HG03439 (cell line): ENCODE data around the gene FBXW5.

Experiments used
- ATAC-seq: cut with Tn5 transposase; IDR thresholded peaks from one replicate; pipeline ENCODE4 v1.9.1; 2021; ENCODE audit warnings: mild to moderate bottlenecking, moderate library complexity; ENCODE audit not compliant: unreplicated experiment

FBXW5 gene

DNA sequence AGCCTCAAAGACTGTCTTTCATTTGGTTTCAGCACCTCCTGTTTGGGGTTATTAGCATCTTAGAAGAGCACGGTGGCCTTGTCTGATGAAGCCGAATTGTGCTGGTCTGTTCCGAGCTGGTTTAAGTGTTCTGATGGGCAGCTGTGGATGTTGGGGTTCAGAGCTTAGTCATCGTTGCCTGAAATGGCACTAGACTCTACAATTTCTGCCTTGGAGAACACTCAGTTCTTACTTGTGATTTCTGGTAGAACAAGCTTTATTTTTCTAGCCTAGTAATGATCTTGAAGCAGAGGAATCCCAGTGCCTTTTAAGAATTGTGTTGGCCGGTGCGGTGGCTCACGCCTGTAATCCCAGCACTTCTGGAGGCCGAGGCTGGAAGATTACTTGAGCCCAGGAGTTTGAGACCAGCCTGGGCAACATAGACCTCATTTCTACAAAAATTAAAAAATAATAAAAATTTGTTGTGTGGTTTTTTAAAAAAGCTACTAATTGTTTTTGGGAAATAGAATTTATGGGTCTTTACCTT, 7.8 kb downstream of the FBXW5 start:
- ATAC-seq = no peak

DNA sequence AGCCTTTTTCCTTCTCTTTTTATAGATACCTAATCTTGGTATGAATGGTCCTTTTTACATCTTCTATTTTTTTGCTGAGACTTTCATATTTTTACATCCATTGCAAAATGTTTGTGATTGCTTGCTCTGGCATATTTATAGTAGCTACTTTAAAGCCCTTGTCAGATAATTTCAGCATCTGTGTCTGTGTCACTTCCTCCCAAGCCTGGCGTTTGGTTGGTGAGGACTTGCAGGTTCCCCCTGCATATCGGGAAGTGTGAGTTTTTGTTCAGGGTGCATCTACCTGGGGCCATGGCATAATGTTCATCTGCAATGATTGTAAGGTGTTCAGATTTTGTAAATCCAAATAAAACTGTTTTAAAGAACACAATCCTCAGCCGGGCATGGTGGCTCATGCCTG, 8.9 kb downstream of the FBXW5 start:
- ATAC-seq = no peak

DNA sequence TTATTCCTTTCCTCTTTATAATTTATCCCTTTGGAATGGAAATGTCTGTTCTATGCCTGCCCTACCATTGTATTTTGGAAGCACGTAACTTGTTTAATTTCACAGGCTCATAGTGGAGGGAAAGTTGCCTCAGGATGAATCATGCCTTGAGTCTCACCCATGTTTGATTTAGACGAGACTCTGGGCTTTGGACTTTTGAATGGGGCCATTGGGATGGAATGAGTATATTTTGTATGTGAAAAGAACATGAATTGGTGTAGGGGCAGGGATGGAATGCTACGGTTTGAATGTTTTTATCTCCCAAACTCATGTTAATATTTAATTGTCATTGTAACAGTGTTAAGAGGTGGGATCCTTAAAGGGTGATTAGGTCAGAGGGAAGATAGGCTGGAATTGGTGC, 10.3 kb downstream of the FBXW5 start:
- no peak for ATAC-seq

DNA sequence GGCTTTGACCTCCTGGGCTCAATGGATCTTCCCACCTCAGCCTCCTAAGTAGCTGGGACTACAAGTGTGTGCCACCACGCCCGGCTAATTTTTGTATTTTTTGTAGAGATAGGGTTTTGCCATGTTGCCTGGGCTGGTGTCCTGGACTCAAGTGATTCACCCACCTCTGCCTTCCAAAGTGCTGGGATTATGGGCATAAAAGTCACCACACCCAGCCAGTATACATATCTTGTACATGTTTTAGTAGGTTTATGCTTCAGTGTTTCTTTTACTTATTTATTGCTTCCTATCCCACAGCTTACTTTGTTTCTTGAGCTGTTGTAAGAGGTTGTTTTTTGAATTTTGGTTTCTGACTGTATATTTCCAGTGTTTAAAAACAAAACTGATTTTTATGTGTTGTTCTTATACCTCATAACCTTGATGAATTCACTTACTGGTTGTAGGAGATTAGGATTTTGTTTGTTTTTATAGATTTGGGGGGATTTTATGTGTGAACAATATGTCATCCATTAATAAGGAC, 12.9 kb downstream of the FBXW5 start:
- ATAC-seq = no peak

DNA sequence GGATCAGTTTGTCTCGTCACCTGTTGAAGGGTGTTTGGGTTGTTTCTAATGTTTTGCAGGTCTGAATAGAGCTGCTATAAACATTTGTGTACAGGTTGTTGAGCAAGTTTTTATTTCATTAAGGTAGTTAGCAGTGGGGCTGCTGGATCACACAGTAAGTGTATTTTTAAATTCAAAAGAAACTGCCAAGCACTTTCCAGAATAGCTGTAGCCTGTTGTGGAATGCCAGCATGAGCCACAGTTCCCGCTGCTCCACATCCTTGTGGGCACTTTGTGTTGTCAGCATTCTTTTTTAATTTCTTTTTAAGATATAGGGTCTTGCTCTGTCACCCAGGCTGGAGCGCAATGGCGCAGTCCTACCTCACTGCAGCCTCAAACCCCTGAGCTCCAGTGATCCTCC, 14.5 kb downstream of the FBXW5 start:
- no peak for ATAC-seq

DNA sequence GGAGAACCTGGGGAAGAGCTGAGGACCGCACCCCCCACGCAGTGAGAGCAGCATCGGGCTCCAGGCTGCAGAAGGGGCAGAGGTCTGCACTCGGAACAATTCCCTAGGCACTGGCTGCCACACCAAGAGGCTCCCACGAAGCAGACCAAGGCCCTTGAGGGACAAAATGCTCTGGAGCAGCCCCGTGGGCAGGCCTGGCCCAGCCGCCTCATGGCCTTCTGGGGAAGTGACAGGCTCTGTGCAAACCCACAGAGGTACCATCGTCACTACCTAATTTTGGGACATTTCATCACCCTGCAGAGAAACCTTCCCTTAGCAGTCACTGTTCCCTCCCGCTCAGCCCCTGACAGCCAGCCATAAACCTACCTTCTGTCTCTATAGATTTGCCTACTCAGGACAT, 15.9 kb downstream of the FBXW5 start:
- ATAC-seq = no peak

DNA sequence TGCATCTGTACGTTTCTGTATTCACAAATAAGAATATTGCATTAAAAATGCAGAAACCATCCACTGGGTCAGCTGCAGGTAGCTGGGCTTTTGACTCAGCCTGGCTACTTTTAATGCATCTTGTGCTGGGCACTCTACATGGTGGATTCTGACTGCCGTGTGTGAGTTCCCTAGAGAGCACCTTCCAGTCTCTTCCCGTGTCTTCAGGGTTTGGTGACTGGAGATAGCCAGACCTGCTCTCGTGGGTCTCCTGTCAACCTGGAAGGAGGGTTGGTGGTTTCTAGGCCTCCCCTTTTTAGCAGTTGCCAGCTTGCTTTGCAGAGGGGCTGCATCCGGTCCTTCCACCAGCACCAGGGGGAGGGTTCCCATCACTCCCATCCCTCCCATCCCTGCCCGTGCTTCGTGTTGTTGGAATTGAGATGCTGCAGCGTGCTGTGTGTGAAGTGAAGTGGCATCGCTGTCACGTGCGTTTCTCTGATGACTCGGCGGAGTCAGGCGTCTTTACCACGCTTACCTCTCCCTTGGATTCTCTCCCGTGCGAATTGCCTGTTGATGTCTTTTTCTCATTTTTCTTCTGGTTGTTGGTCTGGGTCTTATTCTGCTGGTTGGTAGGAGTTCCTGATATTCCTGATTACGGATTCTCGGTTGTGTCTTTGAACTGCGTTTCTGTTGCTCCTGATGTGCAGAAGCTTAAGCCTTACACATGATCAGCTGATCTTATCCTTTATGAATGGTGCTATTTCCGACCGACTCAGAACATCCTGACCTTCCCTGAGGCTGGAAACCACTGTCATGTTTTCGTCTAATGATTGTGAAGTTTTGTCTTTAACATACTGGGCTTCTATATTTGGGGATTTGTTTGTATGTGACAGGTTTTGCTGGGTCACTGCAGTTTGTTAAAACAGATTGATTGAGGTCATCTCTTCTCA, 16.9 kb downstream of the FBXW5 start:
- no peak for ATAC-seq

DNA sequence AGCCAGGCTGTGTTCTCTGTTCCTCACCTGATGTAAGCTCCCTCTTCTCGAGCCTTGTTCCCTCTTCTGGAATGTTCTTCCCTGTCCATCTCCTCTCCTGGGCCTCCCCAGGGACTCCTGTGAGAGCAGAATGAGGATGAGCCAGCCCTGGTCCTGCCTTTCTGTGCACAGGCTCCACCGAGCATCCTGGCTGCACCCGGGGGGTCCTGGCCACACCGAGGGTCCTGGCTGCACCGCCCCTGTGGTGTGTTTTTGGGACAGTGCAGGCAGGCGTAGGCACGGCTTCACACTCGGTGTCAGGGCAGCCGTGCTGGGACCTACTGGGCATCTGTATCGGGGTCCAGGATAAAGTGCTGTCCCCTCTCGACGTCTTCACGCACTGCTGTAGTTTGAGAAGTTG, 17.8 kb downstream of the FBXW5 start:
- ATAC-seq = no peak

DNA sequence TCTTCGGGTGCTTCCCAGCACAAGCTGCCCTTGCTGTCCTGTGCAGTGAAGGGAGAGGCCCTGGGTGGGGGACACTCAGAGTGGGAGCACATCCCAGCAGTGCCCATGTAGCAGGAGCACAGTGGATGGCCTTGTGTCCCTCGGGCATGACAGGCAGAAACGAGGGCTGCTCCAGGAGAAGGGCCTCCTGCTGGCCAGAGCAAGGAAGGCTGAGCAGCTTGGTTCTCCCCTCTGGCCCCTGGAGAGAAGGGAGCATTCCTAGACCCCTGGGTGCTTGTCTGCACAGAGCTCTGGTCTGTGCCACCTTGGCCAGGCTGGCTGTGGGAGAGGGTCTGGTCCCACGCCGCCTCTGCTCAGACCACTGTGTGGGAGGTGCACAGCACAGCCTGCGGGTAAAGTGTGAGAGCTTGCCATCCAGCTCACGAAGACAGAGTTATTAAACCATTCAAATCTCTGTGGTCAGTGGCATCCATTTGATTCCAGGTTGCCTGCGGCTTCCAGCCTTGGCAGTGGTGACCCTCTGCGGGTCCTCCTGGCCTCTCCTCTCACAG, 18.3 kb downstream of the FBXW5 start:
- ATAC-seq = no peak

DNA sequence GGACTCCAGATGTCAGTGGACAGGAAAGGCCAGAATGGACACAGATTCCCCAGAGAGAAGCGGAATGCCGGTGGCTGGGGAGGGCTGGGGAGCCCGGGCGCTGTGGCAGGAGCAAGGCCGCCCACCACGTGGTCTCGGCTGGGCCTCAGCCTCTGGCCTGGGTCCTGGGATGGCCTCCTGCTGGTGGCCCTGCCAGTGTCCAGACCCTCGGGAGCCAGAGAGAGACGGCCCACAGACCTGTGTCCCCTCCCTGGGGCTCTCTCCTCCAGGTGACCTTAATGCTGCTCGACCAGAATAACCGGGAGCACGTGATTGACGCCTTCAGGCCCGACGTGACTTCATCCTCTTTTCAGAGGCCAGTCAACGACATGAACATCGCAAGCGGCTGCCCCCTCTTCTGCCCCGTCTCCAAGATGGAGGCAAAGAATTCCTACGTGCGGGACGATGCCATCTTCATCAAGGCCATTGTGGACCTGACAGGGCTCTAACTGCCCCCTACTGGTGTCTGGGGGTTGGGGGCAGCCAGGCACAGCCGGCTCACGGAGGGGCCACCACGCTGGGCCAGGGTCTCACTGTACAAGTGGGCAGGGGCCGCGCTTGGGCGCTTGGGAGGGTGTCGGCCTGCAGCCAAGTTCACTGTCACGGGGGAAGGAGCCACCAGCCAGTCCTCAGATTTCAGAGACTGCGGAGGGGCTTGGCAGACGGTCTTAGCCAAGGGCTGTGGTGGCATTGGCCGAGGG, 19.0 kb downstream of the FBXW5 start:
- no peak for ATAC-seq

DNA sequence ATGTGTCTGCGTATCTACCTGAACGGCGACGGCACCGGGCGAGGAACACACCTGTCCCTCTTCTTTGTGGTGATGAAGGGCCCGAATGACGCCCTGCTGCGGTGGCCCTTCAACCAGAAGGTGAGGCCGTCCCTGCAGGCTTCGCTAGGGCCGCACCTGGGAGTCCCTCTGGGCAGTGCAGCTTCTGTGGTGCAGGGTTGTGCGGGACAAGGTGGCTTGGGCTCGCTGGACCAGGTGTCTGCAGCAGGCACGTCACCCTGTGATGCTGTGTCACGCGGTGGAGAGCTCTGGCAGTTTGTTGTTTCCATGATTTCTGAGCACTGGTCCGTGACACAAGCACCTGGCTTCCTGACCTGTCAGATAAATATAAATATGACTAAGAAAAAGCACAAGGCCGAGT, 20.7 kb downstream of the FBXW5 start:
- ATAC-seq = no peak

DNA sequence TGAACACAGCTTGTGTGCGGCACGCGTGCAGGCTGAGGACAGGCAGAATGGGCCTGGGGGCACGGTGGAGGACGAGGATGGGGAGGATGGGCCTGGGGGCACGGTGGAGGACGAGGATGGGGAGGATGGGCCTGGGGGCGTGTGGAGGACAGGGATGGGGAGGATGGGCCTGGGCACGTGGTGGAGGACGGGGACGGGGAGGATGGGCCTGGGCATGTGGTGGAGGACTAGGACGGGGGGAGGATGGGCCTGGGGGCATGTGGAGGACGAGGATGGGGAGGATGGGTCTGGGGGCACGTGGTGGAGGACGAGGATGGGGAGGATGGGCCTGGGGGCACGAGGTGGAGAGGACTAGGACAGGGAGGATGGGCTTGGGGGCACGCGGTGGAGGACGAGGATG, 22.0 kb downstream of the FBXW5 start:
- no peak for ATAC-seq

DNA sequence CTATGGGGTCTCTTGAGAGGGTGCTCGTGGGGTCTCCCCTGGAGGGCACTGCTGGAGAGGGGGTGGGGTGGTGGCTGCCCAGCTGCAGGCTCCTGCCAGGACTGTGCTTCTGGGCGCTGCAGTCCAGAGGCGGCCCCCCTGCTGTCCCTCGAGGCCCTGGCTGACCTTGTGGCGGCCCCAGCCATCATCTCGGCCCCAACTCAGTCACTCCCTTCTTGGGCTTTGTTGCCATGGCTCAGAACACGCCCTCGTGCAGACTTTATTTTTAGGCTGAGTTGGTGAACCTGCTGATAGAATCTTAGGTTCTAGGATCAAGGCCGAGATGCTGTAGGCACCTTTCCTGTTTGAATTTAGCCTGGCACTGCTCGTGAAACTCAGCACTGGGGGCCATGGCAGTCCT, 22.8 kb downstream of the FBXW5 start:
- no peak for ATAC-seq

DNA sequence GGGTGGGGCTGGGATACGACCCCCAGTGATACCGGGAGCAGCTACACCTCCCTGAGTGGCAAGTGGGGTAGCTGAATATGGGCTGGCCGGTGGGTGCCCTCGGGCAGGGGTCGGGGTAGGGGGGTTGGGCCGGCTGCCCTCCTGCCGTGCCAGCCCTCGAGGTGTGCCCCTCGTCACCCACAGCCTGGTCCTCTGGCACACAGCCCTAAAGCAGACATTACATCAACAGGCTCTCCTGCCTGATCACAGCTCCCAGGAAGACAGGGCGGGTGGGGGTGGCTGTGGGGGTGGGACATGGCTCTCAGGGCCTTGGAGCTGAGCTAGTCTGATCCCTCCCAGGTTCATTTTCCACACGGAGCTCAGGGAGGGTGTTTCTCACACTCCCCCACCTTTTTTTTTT, 23.2 kb downstream of the FBXW5 start:
- ATAC-seq = no peak

DNA sequence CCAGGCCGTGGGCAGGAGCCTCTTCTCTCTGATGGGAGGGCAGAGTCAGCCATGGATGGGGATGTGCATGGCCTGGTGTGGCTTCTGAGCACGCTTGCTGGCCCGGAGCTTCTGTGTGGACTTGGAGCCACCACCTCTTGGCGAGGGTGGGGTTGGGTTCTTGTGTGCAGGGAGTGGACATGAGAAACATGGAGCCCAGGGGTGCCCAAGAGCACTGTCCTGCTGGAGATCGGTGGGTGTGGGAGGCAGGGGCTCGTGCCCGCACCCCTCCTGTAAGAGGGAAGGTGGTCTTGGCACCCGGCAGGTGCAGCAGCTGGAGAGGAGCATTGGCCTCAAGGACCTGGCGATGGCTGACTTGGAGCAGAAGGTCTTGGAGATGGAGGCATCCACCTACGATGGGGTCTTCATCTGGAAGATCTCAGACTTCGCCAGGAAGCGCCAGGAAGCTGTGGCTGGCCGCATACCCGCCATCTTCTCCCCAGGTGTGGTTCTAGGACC, 23.8 kb downstream of the FBXW5 start:
- ATAC-seq = no peak

DNA sequence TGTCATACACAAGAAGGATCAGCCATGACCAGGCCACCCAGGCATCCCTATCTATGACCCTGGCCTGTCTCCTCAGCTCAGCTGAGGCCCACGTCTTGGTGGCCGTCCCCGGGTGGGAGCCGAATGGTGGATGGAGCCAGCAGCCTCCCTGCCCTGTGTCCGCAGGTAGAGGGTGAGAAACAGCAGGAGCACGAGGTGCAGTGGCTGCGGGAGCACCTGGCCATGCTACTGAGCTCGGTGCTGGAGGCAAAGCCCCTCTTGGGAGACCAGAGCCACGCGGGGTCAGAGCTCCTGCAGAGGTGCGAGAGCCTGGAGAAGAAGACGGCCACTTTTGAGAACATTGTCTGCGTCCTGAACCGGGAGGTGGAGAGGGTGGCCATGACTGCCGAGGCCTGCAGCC, 24.5 kb downstream of the FBXW5 start:
- no peak for ATAC-seq

DNA sequence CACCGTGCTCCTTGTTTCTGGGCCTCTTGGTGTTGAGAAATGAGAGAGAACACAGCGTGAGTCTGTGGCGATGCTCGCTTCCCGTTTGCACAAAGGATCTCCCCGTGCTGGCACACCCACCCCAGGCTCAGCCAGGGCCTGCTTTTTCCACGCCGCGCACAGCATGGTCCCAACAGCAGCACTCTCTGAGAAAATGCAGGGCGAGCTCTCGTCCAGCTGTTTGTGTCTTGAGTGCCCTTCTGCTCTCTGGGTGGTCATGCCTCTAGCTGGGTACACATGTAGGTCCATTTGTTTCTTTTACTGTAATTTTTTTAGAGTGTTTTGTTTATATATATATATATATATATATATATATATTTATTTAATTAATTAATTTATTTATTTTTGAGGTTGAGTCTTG, 26.6 kb downstream of the FBXW5 start:
- ATAC-seq = no peak

DNA sequence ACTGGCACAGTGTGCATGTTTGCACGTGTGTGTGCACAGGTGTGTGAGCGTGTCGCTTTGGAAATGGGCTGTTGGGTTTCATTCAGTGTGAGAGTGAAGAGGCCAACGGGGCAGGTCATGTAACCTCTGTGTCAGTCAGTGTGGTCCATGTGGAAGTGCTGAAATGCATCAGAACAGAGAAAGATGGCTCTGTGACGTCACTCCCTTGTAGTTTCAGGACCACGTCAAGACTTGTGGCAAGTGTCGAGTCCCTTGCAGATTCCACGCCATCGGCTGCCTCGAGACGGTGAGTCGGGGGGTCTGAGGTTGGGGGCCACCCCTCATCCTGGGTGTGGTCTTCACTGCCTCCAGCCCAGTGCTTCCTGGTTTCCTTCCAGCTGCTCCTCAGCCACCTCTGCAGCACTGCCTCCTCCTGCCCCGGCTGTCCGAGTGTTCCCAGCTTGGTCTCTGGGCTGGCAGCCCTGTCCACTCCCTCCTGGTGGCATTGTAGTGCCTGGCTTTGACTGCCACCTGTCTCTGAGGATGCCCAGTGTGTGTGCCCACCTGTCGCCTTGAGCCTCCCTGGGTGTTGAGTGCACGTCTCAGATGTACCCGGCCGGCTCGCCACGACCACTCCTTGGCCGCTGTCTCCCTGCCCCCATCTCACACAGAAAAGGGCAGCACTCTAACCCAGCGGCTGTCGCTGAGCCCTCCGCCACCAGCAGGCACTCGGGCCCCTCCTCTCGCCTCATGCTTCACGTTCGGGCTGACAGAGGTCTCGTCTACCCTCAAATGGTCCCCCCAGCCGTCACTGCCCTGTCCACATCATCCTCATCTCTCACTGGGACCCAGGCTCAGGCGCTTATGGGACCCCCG, 28.0 kb downstream of the FBXW5 start:
- ATAC-seq = no peak

DNA sequence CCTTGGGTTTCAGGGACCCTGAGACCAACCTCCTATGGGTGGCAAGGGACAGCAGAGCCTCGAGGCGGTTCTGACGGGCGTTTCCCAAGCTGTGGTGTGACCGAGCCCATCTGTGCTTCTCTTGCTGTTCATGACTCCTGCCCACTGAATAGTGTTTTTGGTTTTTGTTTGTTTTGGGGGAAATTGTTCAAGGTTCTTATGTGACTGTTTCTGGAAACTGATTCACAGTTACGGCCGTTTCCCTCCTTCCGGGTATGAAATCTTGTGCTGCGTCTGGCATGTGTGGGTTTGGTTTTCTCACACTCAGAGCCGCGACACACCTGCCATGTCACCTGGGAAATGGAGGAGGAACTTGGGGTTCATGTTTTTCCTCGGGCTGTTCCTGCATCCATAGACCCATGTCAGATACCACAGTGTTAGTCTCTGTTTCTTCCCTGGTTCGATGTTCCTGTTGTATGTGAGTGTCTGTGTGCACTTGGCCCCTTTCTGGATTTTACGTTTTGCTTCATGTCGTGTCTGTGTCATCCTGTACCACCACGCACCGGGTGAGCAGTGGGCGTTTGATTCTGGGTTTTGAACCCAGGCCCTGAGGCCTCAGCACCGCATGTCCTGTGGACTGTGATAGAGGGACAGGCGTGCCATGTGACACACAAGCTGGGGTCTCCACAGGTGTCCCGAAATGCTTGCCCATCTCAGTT, 28.8 kb downstream of the FBXW5 start:
- ATAC-seq = no peak
